ENCODE data around the gene LNX1.
A peak's percentile ranks its signal among the peaks of the same experiment; 100 is the strongest.

The LNX1 gene

GRCh38 chr4:53591372-53591892 is at the start of gene LNX1:
Gene LNX1, minus strand, starts transcription at chr4:53591486. Its CDS starts 17,484 bp downstream, at chr4:53574002.
- DNase-seq: peak; percentile 93

- DNase-seq: no peak
Measured at GRCh38 chr4:53640576-53641453, 49.5 kb upstream of the LNX1 start.

GRCh38 chr4:53638919-53639318 is 47.6 kb upstream of the LNX1 start:
- no peak for DNase-seq

- DNase-seq: no peak
Measured at GRCh38 chr4:53637348-53637747, 46.1 kb upstream of the LNX1 start.

GRCh38 chr4:53635697-53636483 is 44.6 kb upstream of the LNX1 start:
- no peak for DNase-seq

- no peak for DNase-seq
Measured at GRCh38 chr4:53633608-53634007, 42.3 kb upstream of the LNX1 start.

- no peak for DNase-seq
Measured at GRCh38 chr4:53629296-53629695, 38.0 kb upstream of the LNX1 start.

GRCh38 chr4:53626491-53626890 is 35.2 kb upstream of the LNX1 start:
- no peak for DNase-seq

GRCh38 chr4:53625888-53626287 is 34.6 kb upstream of the LNX1 start:
- no peak for DNase-seq

GRCh38 chr4:53622739-53623151 is 31.5 kb upstream of the LNX1 start:
- DNase-seq: no peak

- no peak for DNase-seq
Measured at GRCh38 chr4:53620956-53621355, 29.7 kb upstream of the LNX1 start.

GRCh38 chr4:53619431-53619830 is 28.1 kb upstream of the LNX1 start:
- DNase-seq: no peak

GRCh38 chr4:53618321-53618720 is 27.0 kb upstream of the LNX1 start:
- DNase-seq: no peak

GRCh38 chr4:53617101-53617680 is 25.9 kb upstream of the LNX1 start:
- no peak for DNase-seq

- no peak for DNase-seq
Measured at GRCh38 chr4:53616219-53616618, 24.9 kb upstream of the LNX1 start.

- no peak for DNase-seq
Measured at GRCh38 chr4:53614591-53614990, 23.3 kb upstream of the LNX1 start.

GRCh38 chr4:53613428-53613827 is 22.1 kb upstream of the LNX1 start:
- no peak for DNase-seq

GRCh38 chr4:53608649-53609048 is 17.4 kb upstream of the LNX1 start:
- DNase-seq: no peak

- DNase-seq: no peak
Measured at GRCh38 chr4:53608242-53608641, 17.0 kb upstream of the LNX1 start.

GRCh38 chr4:53605783-53606182 is 14.5 kb upstream of the LNX1 start:
- DNase-seq: no peak

- DNase-seq: no peak
Measured at GRCh38 chr4:53602390-53602789, 11.1 kb upstream of the LNX1 start.

- DNase-seq: peak; percentile 94
Measured at GRCh38 chr4:53601251-53601764, 10.0 kb upstream of the LNX1 start.

GRCh38 chr4:53599632-53600031 is 8.3 kb upstream of the LNX1 start:
- DNase-seq: no peak

Measured in COR-L47 (cell line).